ENCODE measurements around the gene PRICKLE2. TPM values are rescaled to one million over a fixed set of nuclear protein-coding genes. Genes with fewer than 3 reads are reported as not detected.

PRICKLE2 gene
- total RNA-seq, 1 donor from 2014 or later: 84.4 TPM

DNA sequence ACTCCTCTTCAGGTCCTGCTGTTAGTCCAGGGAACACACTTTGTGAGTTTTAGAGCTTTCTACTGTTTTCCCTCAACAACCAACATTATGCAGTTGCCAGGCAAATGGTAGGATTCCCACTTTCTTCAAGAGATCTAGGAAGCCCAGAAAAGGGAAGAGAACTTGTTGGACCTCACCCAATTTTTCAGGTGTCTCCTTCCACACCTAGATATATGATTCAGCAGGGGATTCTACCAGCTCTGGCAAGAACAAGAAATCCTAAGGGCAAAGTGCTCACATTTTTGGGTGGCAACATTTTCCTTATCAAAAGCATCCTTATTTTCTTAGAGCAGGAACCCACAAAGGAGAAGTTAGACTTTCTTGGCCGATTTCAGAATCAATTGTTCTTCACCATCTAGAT, 57.4 kb downstream of the PRICKLE2 start:
- H3K9me3 ChIP-seq (ENCODE audit: insufficient read depth, low read depth, low read length): no peaks in the 10 kb centered on the region

DNA sequence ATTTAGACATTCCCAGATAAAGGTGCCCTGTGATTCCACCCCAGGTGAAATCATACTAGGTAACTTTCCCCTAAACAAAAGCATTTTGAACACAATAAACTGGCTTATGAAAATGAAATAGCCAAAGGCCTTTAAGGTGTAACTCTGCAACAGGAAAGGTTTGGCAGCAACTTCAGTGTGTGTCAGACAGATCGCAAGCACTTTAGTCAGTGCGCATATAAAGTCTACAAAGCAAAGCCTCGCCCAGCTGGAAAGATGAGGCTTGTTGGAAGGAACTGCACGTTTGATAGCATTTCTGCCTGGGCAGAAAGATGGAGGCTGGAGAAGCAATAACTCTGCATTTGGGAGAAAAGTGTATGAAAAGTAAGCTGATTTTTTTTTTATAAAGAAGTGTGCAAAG, 57.9 kb downstream of the PRICKLE2 start:
- H3K27me3 ChIP-seq (ENCODE audit: insufficient read depth, low read length): no peaks in the 10 kb centered on the region
- no peaks in the 10 kb centered on the region for H3K9me3 Mint-ChIP-seq (ENCODE audit: unreplicated experiment)
- no peaks in the 10 kb centered on the region for H3K27me3 Mint-ChIP-seq (ENCODE audit: low read depth, unreplicated experiment)
- peaks cover 6% of the 10 kb centered on the region for H3K36me3 ChIP-seq (ENCODE audit: insufficient read depth, low read length)
- FAIRE-seq (no peak), DNase-seq (ENCODE audit: low read depth) (no peak)
- no peaks in the 10 kb centered on the region for H3K9me3 ChIP-seq (ENCODE audit: insufficient read depth, low read depth, low read length)
- H3K4me2 ChIP-seq (ENCODE audit: low read length): no peak overlapping the region
- no peak overlapping the region for H3K27ac Mint-ChIP-seq (ENCODE audit: unreplicated experiment)
- H2AFZ ChIP-seq (ENCODE audit: low read depth, low read length): no peak overlapping the region
- H4K20me1 ChIP-seq (ENCODE audit: insufficient read depth, low read length): no peaks in the 10 kb centered on the region
- H3K4me3 ChIP-seq (ENCODE audit: insufficient read depth, low read depth, low read length): no peak overlapping the region
- H3K9ac ChIP-seq (ENCODE audit: low read length): no peak overlapping the region
- TF ChIP-seq EZH2 (IDR thresholded peaks at IDR 0.05; ENCODE audit: insufficient read depth, low read length): no peak
- TF ChIP-seq, protein P1, sequence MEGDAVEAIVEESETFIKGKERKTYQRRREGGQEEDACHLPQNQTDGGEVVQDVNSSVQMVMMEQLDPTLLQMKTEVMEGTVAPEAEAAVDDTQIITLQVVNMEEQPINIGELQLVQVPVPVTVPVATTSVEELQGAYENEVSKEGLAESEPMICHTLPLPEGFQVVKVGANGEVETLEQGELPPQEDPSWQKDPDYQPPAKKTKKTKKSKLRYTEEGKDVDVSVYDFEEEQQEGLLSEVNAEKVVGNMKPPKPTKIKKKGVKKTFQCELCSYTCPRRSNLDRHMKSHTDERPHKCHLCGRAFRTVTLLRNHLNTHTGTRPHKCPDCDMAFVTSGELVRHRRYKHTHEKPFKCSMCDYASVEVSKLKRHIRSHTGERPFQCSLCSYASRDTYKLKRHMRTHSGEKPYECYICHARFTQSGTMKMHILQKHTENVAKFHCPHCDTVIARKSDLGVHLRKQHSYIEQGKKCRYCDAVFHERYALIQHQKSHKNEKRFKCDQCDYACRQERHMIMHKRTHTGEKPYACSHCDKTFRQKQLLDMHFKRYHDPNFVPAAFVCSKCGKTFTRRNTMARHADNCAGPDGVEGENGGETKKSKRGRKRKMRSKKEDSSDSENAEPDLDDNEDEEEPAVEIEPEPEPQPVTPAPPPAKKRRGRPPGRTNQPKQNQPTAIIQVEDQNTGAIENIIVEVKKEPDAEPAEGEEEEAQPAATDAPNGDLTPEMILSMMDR (IDR thresholded peaks at IDR 0.05; ENCODE audit: insufficient read depth, low read depth, low read length): no peak
- H3K79me2 ChIP-seq (ENCODE audit: insufficient read depth, low read length): peaks cover 61% of the 10 kb centered on the region
- H3K4me3 Mint-ChIP-seq (ENCODE audit: unreplicated experiment): no peak overlapping the region
- H3K4me1 Mint-ChIP-seq (ENCODE audit: low read depth, unreplicated experiment): peaks cover 32% of the 10 kb centered on the region
- peaks cover 47% of the 10 kb centered on the region for H3K36me3 Mint-ChIP-seq (ENCODE audit: low read depth, unreplicated experiment)
- no peak overlapping the region for H3K27ac ChIP-seq (ENCODE audit: low read depth, low read length)
- peaks cover 27% of the 10 kb centered on the region for H3K4me1 ChIP-seq (ENCODE audit: insufficient read depth, low read length)

More for the DNA sequence above, 57.4 kb downstream of the PRICKLE2 start:
- TF ChIP-seq EZH2 (IDR thresholded peaks at IDR 0.05; ENCODE audit: insufficient read depth, low read length): no peak
- TF ChIP-seq, protein P1 (IDR thresholded peaks at IDR 0.05; ENCODE audit: insufficient read depth, low read depth, low read length): no peak
- no peak overlapping the region for H3K27ac Mint-ChIP-seq (ENCODE audit: unreplicated experiment)
- peaks cover 47% of the 10 kb centered on the region for H3K36me3 Mint-ChIP-seq (ENCODE audit: low read depth, unreplicated experiment)
- no peaks in the 10 kb centered on the region for H3K27me3 Mint-ChIP-seq (ENCODE audit: low read depth, unreplicated experiment)
- H4K20me1 ChIP-seq (ENCODE audit: insufficient read depth, low read length): no peaks in the 10 kb centered on the region
- H3K9ac ChIP-seq (ENCODE audit: low read length): no peak overlapping the region
- peaks cover 60% of the 10 kb centered on the region for H3K79me2 ChIP-seq (ENCODE audit: insufficient read depth, low read length)
- no peak overlapping the region for H3K27ac ChIP-seq (ENCODE audit: low read depth, low read length)
- peaks cover 4% of the 10 kb centered on the region for H3K36me3 ChIP-seq (ENCODE audit: insufficient read depth, low read length)
- FAIRE-seq: no peak
- H2AFZ ChIP-seq (ENCODE audit: low read depth, low read length): no peak overlapping the region
- H3K4me1 Mint-ChIP-seq (ENCODE audit: low read depth, unreplicated experiment): peaks cover 31% of the 10 kb centered on the region
- no peaks in the 10 kb centered on the region for H3K27me3 ChIP-seq (ENCODE audit: insufficient read depth, low read length)
- H3K4me2 ChIP-seq (ENCODE audit: low read length): no peak overlapping the region
- no peak for DNase-seq (ENCODE audit: low read depth)
- peaks cover 26% of the 10 kb centered on the region for H3K4me1 ChIP-seq (ENCODE audit: insufficient read depth, low read length)
- H3K4me3 ChIP-seq (ENCODE audit: insufficient read depth, low read depth, low read length): no peak overlapping the region
- H3K4me3 Mint-ChIP-seq (ENCODE audit: unreplicated experiment): no peak overlapping the region
- no peaks in the 10 kb centered on the region for H3K9me3 Mint-ChIP-seq (ENCODE audit: unreplicated experiment)

DNA sequence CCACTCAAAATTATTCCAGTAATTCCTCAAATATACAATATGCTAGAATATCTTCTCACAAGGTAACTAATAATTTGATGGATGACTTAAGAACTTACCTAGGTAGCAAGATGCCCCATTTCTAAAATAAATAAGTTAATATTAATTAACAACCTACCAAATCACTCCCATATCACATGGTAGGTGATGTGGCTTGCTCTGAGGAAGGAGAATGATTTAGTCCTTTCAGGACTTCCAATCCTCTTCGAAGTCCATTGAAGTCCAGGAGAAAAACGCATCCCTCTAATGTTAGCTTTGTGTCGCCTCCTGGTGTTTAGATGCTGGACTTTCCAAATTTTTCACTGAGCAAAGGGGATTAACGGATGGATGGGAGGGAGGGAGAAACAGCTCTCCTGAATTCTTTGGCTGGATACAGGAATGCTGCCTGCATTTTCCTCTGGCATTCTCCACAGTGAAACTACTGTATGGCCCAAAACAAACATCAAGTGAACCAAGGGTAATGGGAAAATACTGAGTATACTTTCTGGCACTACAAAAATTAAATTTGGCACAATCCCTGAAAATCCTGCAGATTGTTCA, 58.6 kb downstream of the PRICKLE2 start:
- H4K20me1 ChIP-seq (ENCODE audit: insufficient read depth, low read length): no peaks in the 10 kb centered on the region
- peaks cover 6% of the 10 kb centered on the region for H3K36me3 ChIP-seq (ENCODE audit: insufficient read depth, low read length)
- H2AFZ ChIP-seq (ENCODE audit: low read depth, low read length): no peak overlapping the region
- TF ChIP-seq, protein P1 (IDR thresholded peaks at IDR 0.05; ENCODE audit: insufficient read depth, low read depth, low read length): peak; percentile 17
- no peak for TF ChIP-seq EZH2 (IDR thresholded peaks at IDR 0.05; ENCODE audit: insufficient read depth, low read length)
- Mint-ChIP-seq H3K9me3 (ENCODE audit: unreplicated experiment) (no peaks in the 10 kb centered on the region), H3K27me3 (ENCODE audit: low read depth, unreplicated experiment) (no peaks in the 10 kb centered on the region), H3K27ac (ENCODE audit: unreplicated experiment) (peak overlapping the region; percentile 1), H3K4me1 (ENCODE audit: low read depth, unreplicated experiment) (peaks cover 36% of the 10 kb centered on the region), H3K36me3 (ENCODE audit: low read depth, unreplicated experiment) (peaks cover 46% of the 10 kb centered on the region), H3K4me3 (ENCODE audit: unreplicated experiment) (no peak overlapping the region)
- no peak overlapping the region for H3K9ac ChIP-seq (ENCODE audit: low read length)
- H3K4me1 ChIP-seq (ENCODE audit: insufficient read depth, low read length): peaks cover 27% of the 10 kb centered on the region
- no peaks in the 10 kb centered on the region for H3K27me3 ChIP-seq (ENCODE audit: insufficient read depth, low read length)
- peaks cover 62% of the 10 kb centered on the region for H3K79me2 ChIP-seq (ENCODE audit: insufficient read depth, low read length)
- peak overlapping the region; percentile 34 for H3K27ac ChIP-seq (ENCODE audit: low read depth, low read length)
- no peak overlapping the region for H3K4me2 ChIP-seq (ENCODE audit: low read length)
- H3K4me3 ChIP-seq (ENCODE audit: insufficient read depth, low read depth, low read length): no peak overlapping the region
- no peak for FAIRE-seq
- no peaks in the 10 kb centered on the region for H3K9me3 ChIP-seq (ENCODE audit: insufficient read depth, low read depth, low read length)
- DNase-seq (ENCODE audit: low read depth): peak; percentile 68
